KG1 (cell line): Measurements from ENCODE around the gene ANO10.

Source experiments
- DNase-seq: peaks from one replicate; lab custom pipeline; 2025; lab: John Stamatoyannopoulos, UW

Gene ANO10

GRCh38 chr3:43415088-43415487, 206.7 kb downstream of the ANO10 start:
- no peak for DNase-seq

- no peak for DNase-seq
Observed at GRCh38 chr3:43413676-43414368, 208.0 kb downstream of the ANO10 start.

- no peak for DNase-seq
Observed at GRCh38 chr3:43411429-43411828, 210.4 kb downstream of the ANO10 start.

GRCh38 chr3:43410592-43410991, 211.2 kb downstream of the ANO10 start:
- DNase-seq: no peak

GRCh38 chr3:43409506-43409905, 212.3 kb downstream of the ANO10 start:
- no peak for DNase-seq

- DNase-seq: no peak
Observed at GRCh38 chr3:43406643-43407023, 215.2 kb downstream of the ANO10 start.

GRCh38 chr3:43405888-43406642, 215.7 kb downstream of the ANO10 start:
- DNase-seq: no peak

GRCh38 chr3:43400781-43401730, 220.8 kb downstream of the ANO10 start:
- no peak for DNase-seq

GRCh38 chr3:43400167-43400566, 221.6 kb downstream of the ANO10 start:
- DNase-seq: no peak

GRCh38 chr3:43399034-43399433, 222.8 kb downstream of the ANO10 start:
- no peak for DNase-seq

GRCh38 chr3:43394041-43394554, 227.7 kb downstream of the ANO10 start:
- peak; percentile 39 for DNase-seq

GRCh38 chr3:43391621-43392020, 230.2 kb downstream of the ANO10 start:
- DNase-seq: no peak

- no peak for DNase-seq
Observed at GRCh38 chr3:43390255-43390588, 231.6 kb downstream of the ANO10 start.

- peak; percentile 80 for DNase-seq
Observed at GRCh38 chr3:43389388-43390254, 232.2 kb downstream of the ANO10 start.

GRCh38 chr3:43388915-43389314, 232.9 kb downstream of the ANO10 start:
- DNase-seq: no peak

- no peak for DNase-seq
Observed at GRCh38 chr3:43388175-43388574, 233.6 kb downstream of the ANO10 start.

- no peak for DNase-seq
Observed at GRCh38 chr3:43379343-43379742, 242.5 kb downstream of the ANO10 start.

GRCh38 chr3:43378066-43378935, 243.5 kb downstream of the ANO10 start:
- DNase-seq: peak; percentile 33

GRCh38 chr3:43373560-43373928, 248.3 kb downstream of the ANO10 start:
- no peak for DNase-seq

GRCh38 chr3:43372809-43373559, 248.8 kb downstream of the ANO10 start:
- DNase-seq: no peak
